Measurements from ENCODE around the gene KLHL30.

The KLHL30 gene

GRCh38 chr2:238155051-238155760 lies 16.7 kb downstream of the KLHL30 start:
- TF ChIP-seq REST (IDR thresholded peaks at IDR 0.05; ENCODE audit: insufficient read depth in 1 of 2, low read depth in 2 of 2, low read length in 2 of 2) = no peak
- no peak for TF ChIP-seq POLR2AphosphoS5 (IDR thresholded peaks at IDR 0.05; ENCODE audit: low read depth, low read length)
- no peak for TF ChIP-seq TAF1 (IDR thresholded peaks at IDR 0.05; ENCODE audit: borderline replicate concordance, insufficient read depth, low read length)
- no peak for TF ChIP-seq SIN3A (IDR thresholded peaks at IDR 0.05; ENCODE audit: borderline replicate concordance, insufficient read depth, low read length)
- no peak for TF ChIP-seq FOXP2 (optimal IDR thresholded peaks at IDR 0.05; ENCODE audit: borderline replicate concordance, extremely low read depth, extremely low read length, insufficient read depth)

DNA sequence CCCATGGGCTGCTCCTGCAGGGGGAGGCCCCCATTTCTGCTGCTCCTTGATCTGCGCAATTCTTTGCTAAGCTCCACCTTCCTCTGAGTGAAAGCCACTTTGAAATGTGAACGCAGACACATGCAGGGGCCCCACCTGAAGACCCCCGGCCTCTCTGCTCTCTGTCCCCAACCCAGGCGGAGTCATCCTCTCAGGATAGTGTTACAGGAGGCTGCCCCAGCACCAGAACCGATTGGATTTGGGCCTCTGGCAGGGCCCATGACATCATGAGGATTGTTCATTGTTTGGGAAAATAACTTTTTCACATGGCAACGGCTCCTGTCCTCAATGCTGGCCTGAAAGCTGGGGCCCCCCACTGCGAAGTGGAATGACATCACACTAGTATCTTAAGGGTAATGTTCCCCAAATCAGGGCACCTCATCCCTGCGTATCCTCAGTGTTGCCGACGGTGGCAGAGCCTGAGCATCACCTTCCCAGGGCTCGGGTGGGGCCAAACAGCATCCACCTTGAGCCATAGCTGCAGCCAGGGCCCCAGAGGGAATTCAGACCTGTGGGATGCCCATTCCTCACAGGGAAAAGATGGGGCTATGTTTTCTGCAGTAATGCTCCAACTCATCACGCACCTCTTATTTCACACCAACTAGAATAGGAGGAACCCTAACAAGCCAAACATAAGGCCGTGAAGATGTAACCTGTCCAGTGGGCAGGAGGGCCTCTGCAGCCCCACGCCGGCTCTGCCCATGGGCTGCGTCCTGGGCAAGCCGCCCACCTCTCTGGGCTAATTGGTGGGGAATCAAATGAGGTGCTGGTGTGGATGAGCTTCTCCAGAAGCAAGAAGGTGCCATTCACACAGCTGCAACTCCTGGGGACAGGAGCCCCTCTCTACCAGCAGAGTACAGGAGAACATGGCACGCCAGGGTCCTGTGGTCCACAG lies 17.6 kb downstream of the KLHL30 start:
- TF ChIP-seq REST (IDR thresholded peaks at IDR 0.05; ENCODE audit: insufficient read depth in 1 of 2, low read depth in 2 of 2, low read length in 2 of 2) (no peak), FOXP2 (optimal IDR thresholded peaks at IDR 0.05; ENCODE audit: borderline replicate concordance, extremely low read depth, extremely low read length, insufficient read depth) (no peak), SIN3A (IDR thresholded peaks at IDR 0.05; ENCODE audit: borderline replicate concordance, insufficient read depth, low read length) (no peak), TAF1 (IDR thresholded peaks at IDR 0.05; ENCODE audit: borderline replicate concordance, insufficient read depth, low read length) (no peak), POLR2AphosphoS5 (IDR thresholded peaks at IDR 0.05; ENCODE audit: low read depth, low read length) (no peak)

DNA sequence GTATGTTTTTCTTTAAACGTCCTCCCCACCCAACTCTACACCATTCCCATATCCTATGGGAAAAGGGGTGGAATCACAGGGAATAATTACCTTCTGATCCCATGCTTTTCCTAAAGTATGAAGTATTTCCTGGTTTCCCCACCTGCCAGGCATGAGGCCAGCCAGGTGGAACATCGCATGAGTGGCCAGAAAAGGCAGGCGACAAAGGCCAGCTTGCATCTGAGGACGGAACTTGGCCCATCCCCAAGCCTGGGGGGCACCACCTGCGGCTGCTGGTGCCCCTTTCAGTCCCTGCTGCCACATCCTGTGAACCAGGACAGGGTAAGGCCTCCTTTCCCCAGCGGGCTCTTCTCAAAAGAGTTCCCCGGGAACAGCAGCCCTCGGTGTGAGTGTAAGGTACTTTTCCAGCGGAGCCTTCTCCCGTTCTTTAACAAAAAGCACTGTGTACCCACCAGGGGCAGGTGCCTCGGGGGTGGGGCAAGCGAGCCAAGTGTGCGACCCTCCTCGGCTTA lies 19.1 kb downstream of the KLHL30 start:
- TF ChIP-seq SIN3A (IDR thresholded peaks at IDR 0.05; ENCODE audit: borderline replicate concordance, insufficient read depth, low read length) (no peak), POLR2AphosphoS5 (IDR thresholded peaks at IDR 0.05; ENCODE audit: low read depth, low read length) (no peak), REST (IDR thresholded peaks at IDR 0.05; ENCODE audit: insufficient read depth in 1 of 2, low read depth in 2 of 2, low read length in 2 of 2) (no peak), TAF1 (IDR thresholded peaks at IDR 0.05; ENCODE audit: borderline replicate concordance, insufficient read depth, low read length) (no peak), FOXP2 (optimal IDR thresholded peaks at IDR 0.05; ENCODE audit: borderline replicate concordance, extremely low read depth, extremely low read length, insufficient read depth) (no peak)

- no peak for TF ChIP-seq TAF1 (IDR thresholded peaks at IDR 0.05; ENCODE audit: borderline replicate concordance, insufficient read depth, low read length)
- no peak for TF ChIP-seq REST (IDR thresholded peaks at IDR 0.05; ENCODE audit: insufficient read depth in 1 of 2, low read depth in 2 of 2, low read length in 2 of 2)
- no peak for TF ChIP-seq FOXP2 (optimal IDR thresholded peaks at IDR 0.05; ENCODE audit: borderline replicate concordance, extremely low read depth, extremely low read length, insufficient read depth)
- TF ChIP-seq SIN3A (IDR thresholded peaks at IDR 0.05; ENCODE audit: borderline replicate concordance, insufficient read depth, low read length) = no peak
- no peak for TF ChIP-seq POLR2AphosphoS5 (IDR thresholded peaks at IDR 0.05; ENCODE audit: low read depth, low read length)
Observed at GRCh38 chr2:238158018-238158508, 19.6 kb downstream of the KLHL30 start.

All from PFSK-1 (cell line).